HepG2 (cell line): ENCODE results near the gene ARFGEF3. TPM values are rescaled to one million over a fixed set of nuclear protein-coding genes. Genes with fewer than 3 reads are reported as not detected.

ENCODE experiments used
- ATAC-seq: fragments of 200-7000 bp; cut with Tn5 transposase; 3 replicates; pipeline ENCODE4 v1.9.1; 2020; ENCODE audit warnings: mild to moderate bottlenecking, moderate library complexity
- BruUV-seq: library from RNA; stranded (reverse); fragments of 400-500 nt; replicated peaks from 2 replicates; lab custom pipeline; 2021; lab: Mats Ljungman, UMichigan
- CTCF ChIA-PET: fragments of 300-600 bp; formaldehyde crosslinking; extraction: SDS; loops from one replicate; lab custom pipeline; 2021; ENCODE audit warnings: low total read pairs, inconsistent platforms, low intra/inter-chr PET ratio; lab: Yijun Ruan, JAX
- POLR2A ChIA-PET: fragments of 350-600 bp; sonication (Branson Sonifier 250); formaldehyde crosslinking; loops from one replicate; lab custom pipeline; 2020; ENCODE audit warnings: antibody characterized with exemption, inconsistent platforms; lab: Yijun Ruan, JAX
- DNase-seq: peaks from one replicate; pipeline ENCODE4 v3.0.0-alpha.2; 2015; ENCODE audit warnings: low spot score
- FAIRE-seq: peaks from 3 replicates; lab custom pipeline; 2011; peaks lifted over from hg19 to GRCh38; lab: Jason Lieb, UNC
- H2AFZ ChIP-seq: one replicate; pipeline ENCODE4 v1.6.1; 2011; ENCODE audit warnings: low read length, inconsistent platforms
- H3K27ac ChIP-seq: fragments of 300-600 bp; 3 replicates; pipeline ENCODE4 v1.8.0; 2011; ENCODE audit warnings: mixed run types, mild to moderate bottlenecking, mixed read lengths, low read length, inconsistent platforms; ENCODE audit not compliant: insufficient read depth; ENCODE audit errors: extremely low read length
- H3K27me3 ChIP-seq, 2 experiments: fragments of 200-600 bp in 1 of 2; 2 replicates in 1 of 2; 3 replicates in 1 of 2; pipeline versions ENCODE4 v1.6.0 to v1.8.0; 2011; ENCODE audit warnings: low read length in 2 of 2, mild to moderate bottlenecking in 2 of 2, moderate library complexity in 2 of 2, inconsistent platforms in 1 of 2; ENCODE audit not compliant: insufficient read depth in 2 of 2, control insufficient read depth in 1 of 2
- H3K36me3 ChIP-seq, 2 experiments: fragments of 200-600 bp in 1 of 2; replicated peaks in 1 of 2; 2 replicates in 1 of 2; 3 replicates in 1 of 2; pipeline versions ENCODE4 v1.5.1 to v1.8.0; 2011; ENCODE audit warnings: low read length in 2 of 2, inconsistent platforms in 1 of 2; ENCODE audit not compliant: insufficient read depth in 2 of 2, control insufficient read depth in 1 of 2
- H3K4me1 ChIP-seq: 2 replicates; pipeline ENCODE4 v1.5.1; 2012; ENCODE audit warnings: low read length, inconsistent platforms; ENCODE audit not compliant: insufficient read depth
- H3K4me2 ChIP-seq: 2 replicates; pipeline ENCODE4 v1.6.0; 2011; ENCODE audit warnings: low read depth, low read length, inconsistent platforms
- H3K4me3 ChIP-seq, 3 experiments: fragments of 200-600 bp in 1 of 3; sonication (generic), shearing (Covaris generic) in 1 of 3; replicated peaks in 1 of 3; 2 replicates each; pipeline ENCODE4 v1.5.1; 2011 to 2016; ENCODE audit warnings: low read length in 3 of 3, inconsistent platforms in 2 of 3, low read depth in 2 of 3, mild to moderate bottlenecking in 2 of 3, control low read depth in 1 of 3, mixed read lengths in 1 of 3; ENCODE audit not compliant: insufficient read depth in 1 of 3
- H3K79me2 ChIP-seq: one replicate; pipeline ENCODE4 v1.6.1; 2011; ENCODE audit warnings: low read length, inconsistent platforms; ENCODE audit not compliant: insufficient read depth
- H3K9ac ChIP-seq: 2 replicates; pipeline ENCODE4 v1.6.0; 2011; ENCODE audit warnings: mild to moderate bottlenecking, low read depth, low read length, inconsistent platforms; ENCODE audit not compliant: insufficient read depth
- H3K9me3 ChIP-seq: 2 replicates; pipeline ENCODE4 v1.5.1; 2012; ENCODE audit warnings: mild to moderate bottlenecking, low read length
- H4K20me1 ChIP-seq: 2 replicates; pipeline ENCODE4 v1.6.0; 2011; ENCODE audit warnings: inconsistent platforms, mild to moderate bottlenecking, low read length, moderate library complexity; ENCODE audit not compliant: insufficient read depth
- FOSL2 ChIP-seq: sonication (generic); formaldehyde crosslinking; IDR thresholded peaks from 2 replicates; pipeline ENCODE4 v1.4.0; 2020; ENCODE audit warnings: missing genetic modification reagents
- IRF2 ChIP-seq: IDR thresholded peaks from 2 replicates; pipeline ENCODE4 v1.6.1; 2018; ENCODE audit warnings: missing genetic modification reagents, missing compliant biosample characterization
- NFE2 ChIP-seq: sonication (generic); formaldehyde crosslinking; IDR thresholded peaks from 2 replicates; pipeline ENCODE4 v1.4.0; 2020; ENCODE audit warnings: missing genetic modification reagents
- PLRG1 ChIP-seq: fragments of 450-650 bp; conservative IDR thresholded peaks from 2 replicates; pipeline ENCODE4 v1.6.1; 2016
- POLR2A ChIP-seq, 2 experiments: IDR thresholded peaks; 2 replicates each; pipeline ENCODE4 v1.6.1; 2011; ENCODE audit warnings: low read depth in 2 of 2, low read length in 2 of 2, mild to moderate bottlenecking in 1 of 2, moderate library complexity in 1 of 2; ENCODE audit not compliant: insufficient read depth in 1 of 2
- ZBTB20 ChIP-seq: sonication (generic); formaldehyde crosslinking; IDR thresholded peaks from 2 replicates; pipeline ENCODE4 v1.8.1; 2023; ENCODE audit warnings: missing genetic modification reagents, low read depth, mild to moderate bottlenecking, borderline replicate concordance
- ZNF468 ChIP-seq: sonication (generic); formaldehyde crosslinking; IDR thresholded peaks from 2 replicates; pipeline ENCODE4 v1.8.0; 2022; ENCODE audit warnings: mild to moderate bottlenecking, moderate library complexity, missing genetic modification reagents
- ZNF557 ChIP-seq: sonication (generic); formaldehyde crosslinking; IDR thresholded peaks from 2 replicates; pipeline ENCODE4 v1.4.0; 2020; ENCODE audit warnings: missing genetic modification reagents
- ZNF619 ChIP-seq: sonication (generic); formaldehyde crosslinking; IDR thresholded peaks from 2 replicates; pipeline ENCODE4 v1.4.0; 2020; ENCODE audit warnings: mild to moderate bottlenecking, missing genetic modification reagents
- ZNF713 ChIP-seq: sonication (generic); formaldehyde crosslinking; IDR thresholded peaks from 2 replicates; pipeline ENCODE4 v1.4.0; 2020; ENCODE audit warnings: mild to moderate bottlenecking, missing genetic modification reagents
- ZSCAN21 ChIP-seq: sonication (generic); formaldehyde crosslinking; IDR thresholded peaks from 2 replicates; pipeline ENCODE4 v1.8.0; 2022; ENCODE audit warnings: mild to moderate bottlenecking, missing genetic modification reagents, moderate library complexity, borderline replicate concordance
- WGBS: methylation state at CpG from one replicate; pipeline ENCODE4 v1.1.6; 2017; ENCODE audit warnings: low lambda C conversion rate; 5-methylcytosine and 5-hydroxymethylcytosine counted together
- in situ Hi-C: cut with HindIII; loops from 2 replicates; pipeline ENCODE4 v1.10.0; 2017; ENCODE audit warnings: low pct_unique_long_range_greater_than_20kb; ENCODE audit not compliant: extremely low pct_ligation_motif_present
- intact Hi-C: fragments of 100-400 bp; cut with micrococcal nuclease; formaldehyde crosslinking; loops from one replicate; pipeline ENCODE4 v1.10.0; 2022; ENCODE audit not compliant: unreplicated experiment
- polyA plus RNA-seq, 8 experiments: library from polyadenylated mRNA; depleted of rRNA in 3 of 8; stranded (reverse) in 7 of 8; unstranded in 1 of 8; fragments of >200 nt; fragmentation: Illumina TruSeq in 4 of 8; extraction: Trizol in 4 of 8; gene quantifications; 2 replicates each; pipeline versions ENCODE4 v1.2.1 to v1.2.3, GENCODE V29; 2011 to 2016; ENCODE audit warnings: low read depth in 4 of 8, missing spikeins in 1 of 8, mixed read lengths in 1 of 8; ENCODE audit not compliant: insufficient read depth in 1 of 8
- total RNA-seq, 5 experiments: library from RNA; depleted of rRNA; stranded (reverse); fragments of >200 nt; fragmentation: Illumina TruSeq; extraction: Trizol; gene quantifications; 2 replicates each; pipeline ENCODE4 v1.2.3, GENCODE V29; 2016; ENCODE audit warnings: low read depth in 1 of 5
- TF ChIP-seq, protein P1 (sequence below): sonication (generic); formaldehyde crosslinking; IDR thresholded peaks from 2 replicates; pipeline ENCODE4 v1.4.0; 2020; ENCODE audit warnings: missing genetic modification reagents
- TF ChIP-seq, protein P2 (sequence below): sonication (generic); formaldehyde crosslinking; IDR thresholded peaks from 2 replicates; pipeline ENCODE4 v1.4.0; 2020; ENCODE audit warnings: mild to moderate bottlenecking, missing genetic modification reagents

The ARFGEF3 gene
- total and polyA plus RNA-seq, 2 of the 13 experiments (the other 11 are each of a cell fraction or from before 2014, with no cell fraction given), result 0.60 to 2.6 TPM

DNA sequence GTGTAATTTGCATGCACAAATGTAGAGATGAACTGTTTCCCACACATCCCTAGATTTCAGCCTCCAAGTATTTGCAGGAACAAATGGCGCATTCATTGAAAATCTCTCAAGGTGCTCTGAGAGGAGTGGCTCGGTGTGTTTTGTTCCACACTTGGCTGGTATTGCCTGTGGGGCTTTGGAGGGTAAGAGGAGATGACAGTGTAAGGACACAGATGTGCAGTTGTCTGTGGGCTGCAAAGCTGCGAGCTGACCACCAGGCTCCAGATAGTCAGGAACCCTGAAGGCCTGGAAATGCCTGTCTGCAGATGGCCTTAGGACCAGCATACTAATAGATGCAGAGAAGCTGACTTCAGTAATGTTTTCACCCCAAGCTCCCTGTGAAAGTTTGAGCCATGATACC, 114.2 kb downstream of the ARFGEF3 start (continued):
- TF ChIP-seq ZNF619 (CRISPR knock-in tag), result no peak
- no peak for TF ChIP-seq NFE2
- TF ChIP-seq, protein P1, sequence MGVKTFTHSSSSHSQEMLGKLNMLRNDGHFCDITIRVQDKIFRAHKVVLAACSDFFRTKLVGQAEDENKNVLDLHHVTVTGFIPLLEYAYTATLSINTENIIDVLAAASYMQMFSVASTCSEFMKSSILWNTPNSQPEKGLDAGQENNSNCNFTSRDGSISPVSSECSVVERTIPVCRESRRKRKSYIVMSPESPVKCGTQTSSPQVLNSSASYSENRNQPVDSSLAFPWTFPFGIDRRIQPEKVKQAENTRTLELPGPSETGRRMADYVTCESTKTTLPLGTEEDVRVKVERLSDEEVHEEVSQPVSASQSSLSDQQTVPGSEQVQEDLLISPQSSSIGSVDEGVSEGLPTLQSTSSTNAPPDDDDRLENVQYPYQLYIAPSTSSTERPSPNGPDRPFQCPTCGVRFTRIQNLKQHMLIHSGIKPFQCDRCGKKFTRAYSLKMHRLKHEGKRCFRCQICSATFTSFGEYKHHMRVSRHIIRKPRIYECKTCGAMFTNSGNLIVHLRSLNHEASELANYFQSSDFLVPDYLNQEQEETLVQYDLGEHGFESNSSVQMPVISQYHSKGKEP (CRISPR knock-in tag), result no peak
- TF ChIP-seq POLR2A (IDR thresholded peaks at IDR 0.05; ENCODE audit: insufficient read depth in 1 of 2, low read depth in 2 of 2, low read length in 2 of 2), result no peak
- no peak for TF ChIP-seq ZNF713 (CRISPR knock-in tag)
- no peak for TF ChIP-seq ZNF468
- TF ChIP-seq, all 625 proteins: peak for 0

- no peak overlapping the region for H2AFZ ChIP-seq
- intact Hi-C loops (loop anchor here (1.0 to 5.0 kb wide), 3 partner anchors 56 to 162 kb away; partner anchors contain the start of gene ARFGEF3), in situ Hi-C loops (loop anchor here (25.0 kb wide), 1 partner anchor 309 kb away; no protein-coding TSS in a partner anchor)
- FAIRE-seq, result no peak
- ChIA-PET CTCF (interaction anchor here (1.4 to 5.6 kb wide), 3 partner anchors 12 to 162 kb away, joined by 3 to 51 read pairs (median 5); partner anchors contain the start of gene ARFGEF3), POLR2A (no interaction called here)
- no peak for DNase-seq
- ATAC-seq, result no peak
- H3K79me2 ChIP-seq, result no peaks in the 10 kb centered on the region
- no peak overlapping the region for H3K4me3 ChIP-seq
- H3K9ac ChIP-seq, result no peak overlapping the region
- no peaks in the 10 kb centered on the region for H3K36me3 ChIP-seq
- no peaks in the 10 kb centered on the region for H4K20me1 ChIP-seq
- 86% methylated on average over 4 of the region's 4 CpGs for WGBS
- no peaks in the 10 kb centered on the region for H3K27me3 ChIP-seq
- TF ChIP-seq FOSL2, result no peak
- TF ChIP-seq ZSCAN21 (CRISPR knock-in tag), result no peak
- TF ChIP-seq IRF2 (CRISPR knock-in tag), result no peak
- no peak for TF ChIP-seq ZBTB20
- no peak for TF ChIP-seq ZNF557 (CRISPR knock-in tag)
- TF ChIP-seq, protein P2, sequence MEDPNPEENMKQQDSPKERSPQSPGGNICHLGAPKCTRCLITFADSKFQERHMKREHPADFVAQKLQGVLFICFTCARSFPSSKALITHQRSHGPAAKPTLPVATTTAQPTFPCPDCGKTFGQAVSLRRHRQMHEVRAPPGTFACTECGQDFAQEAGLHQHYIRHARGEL (CRISPR knock-in tag), result no peak
- TF ChIP-seq PLRG1, result no peak
- no peaks in the 10 kb centered on the region for H3K9me3 ChIP-seq
- no TSS peak for BruUV-seq
- H3K27ac ChIP-seq, result no peak overlapping the region
- H3K4me2 ChIP-seq, result no peak overlapping the region
- H3K4me1 ChIP-seq, result no peaks in the 10 kb centered on the region
Measured at GRCh38 chr6:138277835-138278234, 116.1 kb downstream of the ARFGEF3 start.
